Measurements from ENCODE around the gene VIPR1. TPM values are rescaled to one million over a fixed set of nuclear protein-coding genes. Genes with fewer than 3 reads are reported as not detected.

Gene VIPR1
- total and polyA plus RNA-seq, 7 experiments from 2014 or later, result 8.0 to 133 (median 54.9) TPM

DNA sequence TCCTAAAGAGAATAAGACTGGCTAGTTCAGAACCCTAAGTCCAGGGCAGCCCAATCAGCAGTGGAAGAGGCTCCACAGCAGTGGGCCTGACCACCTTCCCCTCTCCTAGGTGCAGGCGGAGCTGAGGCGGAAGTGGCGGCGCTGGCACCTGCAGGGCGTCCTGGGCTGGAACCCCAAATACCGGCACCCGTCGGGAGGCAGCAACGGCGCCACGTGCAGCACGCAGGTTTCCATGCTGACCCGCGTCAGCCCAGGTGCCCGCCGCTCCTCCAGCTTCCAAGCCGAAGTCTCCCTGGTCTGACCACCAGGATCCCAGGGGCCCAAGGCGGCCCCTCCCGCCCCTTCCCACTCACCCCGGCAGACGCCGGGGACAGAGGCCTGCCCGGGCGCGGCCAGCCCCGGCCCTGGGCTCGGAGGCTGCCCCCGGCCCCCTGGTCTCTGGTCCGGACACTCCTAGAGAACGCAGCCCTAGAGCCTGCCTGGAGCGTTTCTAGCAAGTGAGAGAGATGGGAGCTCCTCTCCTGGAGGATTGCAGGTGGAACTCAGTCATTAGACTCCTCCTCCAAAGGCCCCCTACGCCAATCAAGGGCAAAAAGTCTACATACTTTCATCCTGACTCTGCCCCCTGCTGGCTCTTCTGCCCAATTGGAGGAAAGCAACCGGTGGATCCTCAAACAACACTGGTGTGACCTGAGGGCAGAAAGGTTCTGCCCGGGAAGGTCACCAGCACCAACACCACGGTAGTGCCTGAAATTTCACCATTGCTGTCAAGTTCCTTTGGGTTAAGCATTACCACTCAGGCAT lies 33.7 kb downstream of the VIPR1 start:
- H3K4me1 ChIP-seq (ENCODE audit: control insufficient read depth in 2 of 2, insufficient read depth in 2 of 2, low read length in 2 of 2), result peaks cover 7 to 35% of the 10 kb centered on the region in 2 donors
- intact Hi-C loops (cut with micrococcal nuclease), result loop anchor here (1.0 to 2.0 kb wide), 7 partner anchors 17 to 289 kb away; partner anchors contain the start of gene VIPR1 (in 1 of the 2)
- H3K36me3 ChIP-seq (ENCODE audit: control insufficient read depth in 2 of 3, insufficient read depth in 3 of 3, low read length in 3 of 3), result peaks cover 0 to 14% (median 0%) of the 10 kb centered on the region in 3 experiments
- POLR2A ChIA-PET, result interaction anchor here (0.7 to 8.7 kb wide), 6 partner anchors 10 to 34 kb away, joined by 3 to 82 read pairs (median 6); partner anchors contain the start of gene VIPR1
- no peaks in the 10 kb centered on the region for H3K9me3 ChIP-seq (ENCODE audit: control insufficient read depth in 2 of 3, low read length in 3 of 3)
- Mint-ChIP-seq H3K27ac (peak overlapping the region in 8 of 9 donors; percentile 59 to 95 (median 74)), H3K9me3 (no peaks in the 10 kb centered on the region), H3K4me1 (peaks cover 25 to 75% (median 70%) of the 10 kb centered on the region in 7 donors), H3K36me3 (peaks cover 0 to 28% (median 11%) of the 10 kb centered on the region in 5 donors), H3K4me3 (peak overlapping the region in 1 of 10 donors; percentile 17), H3K27me3 (no peaks in the 10 kb centered on the region)
- CTCF ChIA-PET, result interaction anchor here (0.6 to 10.1 kb wide), 17 partner anchors 10 to 492 kb away, joined by 3 to 136 read pairs (median 6); partner anchors contain the start of gene VIPR1
- H3K4me3 ChIP-seq (ENCODE audit: low read length), result no peak overlapping the region
- DNase-seq, result peak in 6 of 9 donors; percentile 27 to 50 (median 44)
- H3K27me3 ChIP-seq (ENCODE audit: control insufficient read depth in 2 of 2, insufficient read depth in 2 of 2, low read length in 2 of 2), result no peaks in the 10 kb centered on the region
- peak; percentile 64 for ATAC-seq
- no peak overlapping the region for H3K27ac ChIP-seq (ENCODE audit: low read depth, low read length)

DNA sequence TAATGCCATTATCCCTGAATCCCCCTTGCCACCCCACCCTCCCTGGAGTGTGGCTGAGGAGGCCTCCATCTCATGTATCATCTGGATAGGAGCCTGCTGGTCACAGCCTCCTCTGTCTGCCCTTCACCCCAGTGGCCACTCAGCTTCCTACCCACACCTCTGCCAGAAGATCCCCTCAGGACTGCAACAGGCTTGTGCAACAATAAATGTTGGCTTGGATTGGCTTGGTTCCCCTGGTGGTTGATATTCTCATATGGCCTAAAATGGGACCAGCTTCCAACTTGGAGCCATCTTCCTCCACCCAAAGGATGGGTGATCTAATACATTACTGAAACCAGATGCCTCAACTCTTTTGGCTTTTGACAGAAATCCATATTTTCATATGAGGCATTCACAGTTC lies 34.9 kb downstream of the VIPR1 start:
- ChIA-PET POLR2A (interaction anchor here (0.6 to 8.7 kb wide), 7 partner anchors 10 to 35 kb away, joined by 3 to 82 read pairs (median 6); partner anchors contain the start of gene VIPR1), CTCF (interaction anchor here (0.6 to 10.1 kb wide), 14 partner anchors 8 to 42 kb away, joined by 3 to 136 read pairs (median 10); partner anchors contain the start of gene VIPR1)
- Histone ChIP-seq H3K27me3 (ENCODE audit: control insufficient read depth in 2 of 2, insufficient read depth in 2 of 2, low read length in 2 of 2) (no peaks in the 10 kb centered on the region), H3K9me3 (ENCODE audit: control insufficient read depth in 2 of 3, low read length in 3 of 3) (no peaks in the 10 kb centered on the region), H3K4me3 (ENCODE audit: low read length) (no peak overlapping the region), H3K27ac (ENCODE audit: low read depth, low read length) (no peak overlapping the region), H3K36me3 (ENCODE audit: control insufficient read depth in 2 of 3, insufficient read depth in 3 of 3, low read length in 3 of 3) (peaks cover 0 to 3% (median 0%) of the 10 kb centered on the region in 3 experiments), H3K4me1 (ENCODE audit: control insufficient read depth in 2 of 2, insufficient read depth in 2 of 2, low read length in 2 of 2) (peaks cover 0 to 24% of the 10 kb centered on the region in 2 donors)
- intact Hi-C loops (cut with micrococcal nuclease), result loop anchor here in 1 of 2 donors (2.0 kb wide), 2 partner anchors 19 to 291 kb away; no protein-coding TSS in a partner anchor
- Mint-ChIP-seq H3K9me3 (no peaks in the 10 kb centered on the region), H3K27ac (peak overlapping the region; percentile 50 to 85 (median 69)), H3K4me3 (no peak overlapping the region), H3K27me3 (no peaks in the 10 kb centered on the region), H3K4me1 (peaks cover 15 to 64% (median 59%) of the 10 kb centered on the region in 7 donors), H3K36me3 (peaks cover 0 to 16% (median 6%) of the 10 kb centered on the region in 5 donors)
- DNase-seq (no peak), ATAC-seq (no peak)

DNA sequence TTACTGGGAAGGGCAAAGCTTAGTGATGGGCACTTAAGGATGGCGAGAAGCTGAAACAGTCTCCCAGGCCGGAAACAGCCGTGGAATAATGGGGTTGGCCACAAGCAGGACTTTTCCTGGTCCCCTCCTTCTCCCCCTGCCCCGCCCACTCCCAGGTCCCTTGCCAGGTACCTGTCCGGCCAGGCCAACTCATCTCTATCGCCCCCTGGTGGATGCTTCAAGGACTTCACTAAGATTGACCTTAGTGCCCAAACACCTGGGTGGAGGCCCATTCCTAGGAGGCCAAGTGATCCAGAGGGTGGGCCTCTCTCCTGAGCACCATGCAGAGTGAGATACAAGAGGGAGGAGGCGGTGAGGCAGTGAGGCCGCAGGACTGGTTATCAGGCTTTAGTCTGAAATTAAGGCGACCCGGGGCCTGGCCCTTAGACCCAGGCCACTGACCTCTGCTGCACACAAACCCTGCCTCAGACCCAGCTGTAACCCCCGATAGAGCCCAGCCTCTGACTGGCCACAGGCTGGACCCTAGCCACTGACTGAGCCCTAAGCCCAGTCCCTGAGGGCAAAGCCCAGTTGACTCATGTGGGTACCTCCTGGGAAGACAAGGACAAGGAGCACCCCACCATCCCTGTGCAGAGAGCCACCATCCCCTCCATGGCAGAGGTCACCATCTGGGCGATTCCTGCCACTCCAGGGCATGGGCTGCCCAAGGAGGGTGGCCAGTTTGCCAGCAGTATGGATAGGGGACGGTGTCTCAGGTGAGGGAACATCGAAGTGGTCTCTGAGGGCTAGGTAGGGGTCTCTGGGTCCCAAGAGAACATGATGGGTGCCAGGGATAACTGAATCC lies 37.6 kb downstream of the VIPR1 start:
- Histone ChIP-seq H3K9me3 (ENCODE audit: control insufficient read depth in 2 of 3, low read length in 3 of 3) (no peaks in the 10 kb centered on the region), H3K4me1 (ENCODE audit: control insufficient read depth in 2 of 2, insufficient read depth in 2 of 2, low read length in 2 of 2) (peaks cover 0 to 9% of the 10 kb centered on the region in 2 donors), H3K27me3 (ENCODE audit: control insufficient read depth in 2 of 2, insufficient read depth in 2 of 2, low read length in 2 of 2) (no peaks in the 10 kb centered on the region), H3K27ac (ENCODE audit: low read depth, low read length) (no peak overlapping the region), H3K36me3 (ENCODE audit: control insufficient read depth in 2 of 3, insufficient read depth in 3 of 3, low read length in 3 of 3) (no peaks in the 10 kb centered on the region), H3K4me3 (ENCODE audit: low read length) (no peak overlapping the region)
- Mint-ChIP-seq H3K27ac (peak overlapping the region in 7 of 9 donors; percentile 33 to 95 (median 67)), H3K27me3 (no peaks in the 10 kb centered on the region), H3K4me1 (peaks cover 2 to 36% (median 31%) of the 10 kb centered on the region in 7 donors), H3K4me3 (no peak overlapping the region), H3K9me3 (no peaks in the 10 kb centered on the region), H3K36me3 (peaks cover 0 to 3% (median 0%) of the 10 kb centered on the region in 5 donors)
- peak; percentile 76 for ATAC-seq
- intact Hi-C loops (cut with micrococcal nuclease), result loop anchor here (1.0 kb wide), 3 partner anchors 21 to 293 kb away; partner anchors contain the start of gene VIPR1 (in 2 of the 2)
- ChIA-PET CTCF (interaction anchor here (0.9 to 10.1 kb wide), 11 partner anchors 8 to 293 kb away, joined by 3 to 136 read pairs (median 4); partner anchors contain the start of gene VIPR1), POLR2A (interaction anchor here (0.5 to 8.7 kb wide), 4 partner anchors 8 to 167 kb away, joined by 3 to 82 read pairs (median 3); partner anchors contain the start of gene VIPR1)
- peak in 8 of 9 donors; percentile 31 to 69 (median 48) for DNase-seq

GRCh38 chr3:42541079-42541478 lies 38.6 kb downstream of the VIPR1 start:
- peaks cover 0 to 9% of the 10 kb centered on the region in 2 donors for H3K4me1 ChIP-seq (ENCODE audit: control insufficient read depth in 2 of 2, insufficient read depth in 2 of 2, low read length in 2 of 2)
- DNase-seq (no peak), ATAC-seq (no peak)
- intact Hi-C loops (cut with micrococcal nuclease), result no loop called here
- no peaks in the 10 kb centered on the region for H3K9me3 ChIP-seq (ENCODE audit: control insufficient read depth in 2 of 3, low read length in 3 of 3)
- H3K4me3 ChIP-seq (ENCODE audit: low read length), result no peak overlapping the region
- Mint-ChIP-seq H3K4me3 (no peak overlapping the region), H3K36me3 (no peaks in the 10 kb centered on the region), H3K27me3 (no peaks in the 10 kb centered on the region), H3K27ac (peak overlapping the region in 3 of 9 donors; percentile 2 to 42 (median 11)), H3K4me1 (peaks cover 2 to 34% (median 28%) of the 10 kb centered on the region in 7 donors), H3K9me3 (no peaks in the 10 kb centered on the region)
- POLR2A ChIA-PET, result interaction anchor here (0.6 to 8.7 kb wide), 3 partner anchors 9 to 140 kb away, joined by 3 to 82 read pairs (median 3); partner anchors contain the start of gene VIPR1
- no peaks in the 10 kb centered on the region for H3K27me3 ChIP-seq (ENCODE audit: control insufficient read depth in 2 of 2, insufficient read depth in 2 of 2, low read length in 2 of 2)
- no peak overlapping the region for H3K27ac ChIP-seq (ENCODE audit: low read depth, low read length)
- no peaks in the 10 kb centered on the region for H3K36me3 ChIP-seq (ENCODE audit: control insufficient read depth in 2 of 3, insufficient read depth in 3 of 3, low read length in 3 of 3)
- CTCF ChIA-PET, result interaction anchor here (0.9 to 10.1 kb wide), 6 partner anchors 12 to 40 kb away, joined by 3 to 136 read pairs (median 4); partner anchors contain the start of gene VIPR1

- Histone ChIP-seq H3K36me3 (ENCODE audit: control insufficient read depth in 2 of 3, insufficient read depth in 3 of 3, low read length in 3 of 3) (no peaks in the 10 kb centered on the region), H3K27ac (ENCODE audit: low read depth, low read length) (no peak overlapping the region), H3K4me1 (ENCODE audit: control insufficient read depth in 2 of 2, insufficient read depth in 2 of 2, low read length in 2 of 2) (peaks cover 0 to 2% of the 10 kb centered on the region in 2 donors), H3K4me3 (ENCODE audit: low read length) (no peak overlapping the region), H3K9me3 (ENCODE audit: control insufficient read depth in 2 of 3, low read length in 3 of 3) (no peaks in the 10 kb centered on the region), H3K27me3 (ENCODE audit: control insufficient read depth in 2 of 2, insufficient read depth in 2 of 2, low read length in 2 of 2) (no peaks in the 10 kb centered on the region)
- no peak for ATAC-seq
- Mint-ChIP-seq H3K4me1 (peaks cover 2 to 13% (median 6%) of the 10 kb centered on the region in 7 donors), H3K9me3 (no peaks in the 10 kb centered on the region), H3K36me3 (peaks cover 0 to 9% (median 2%) of the 10 kb centered on the region in 5 donors), H3K27ac (peak overlapping the region in 1 of 9 donors; percentile 42), H3K27me3 (no peaks in the 10 kb centered on the region), H3K4me3 (no peak overlapping the region)
- POLR2A ChIA-PET, result interaction anchor here (1.0 to 7.1 kb wide), 4 partner anchors 25 to 201 kb away, joined by 3 to 59 read pairs (median 3); partner anchors contain the start of gene VIPR1
- CTCF ChIA-PET, result interaction anchor here (0.9 to 8.9 kb wide), 6 partner anchors 8 to 43 kb away, joined by 3 to 108 read pairs (median 4); partner anchors contain the start of gene VIPR1
- intact Hi-C loops (cut with micrococcal nuclease), result no loop called here
- DNase-seq, result no peak
Observed at GRCh38 chr3:42544492-42545283, 42.2 kb downstream of the VIPR1 start.

All from naive thymus-derived CD4-positive, alpha-beta T cell (primary cell).